Endothelial cell of umbilical vein (primary cell): ENCODE data around the gene ACER1. TPM values are rescaled to one million over a fixed set of nuclear protein-coding genes. Genes with fewer than 3 reads are reported as not detected.

Experiments used
- BruUV-seq: library from RNA; stranded (reverse); fragments of 400-500 nt; replicated peaks from 2 replicates; lab custom pipeline; 2021; lab: Mats Ljungman, UMichigan
- CTCF ChIA-PET: fragments of 300-600, 350-600 bp; sonication (Branson Sonifier 250); formaldehyde crosslinking; loops from one replicate; lab custom pipeline; 2021; ENCODE audit warnings: antibody characterized with exemption, inconsistent platforms; lab: Charles Lee
- POLR2A ChIA-PET: fragments of 300-600, 350-600 bp; sonication (Branson Sonifier 250); formaldehyde crosslinking; loops from one replicate; lab custom pipeline; 2021; ENCODE audit warnings: antibody characterized with exemption, inconsistent platforms; lab: Charles Lee
- DNase-seq: peaks from one replicate; pipeline ENCODE4 v3.0.0-alpha.2; 2011; ENCODE audit warnings: low read depth, low spot score
- FAIRE-seq: peaks from 2 replicates; lab custom pipeline; 2011; peaks lifted over from hg19 to GRCh38; lab: Jason Lieb, UNC
- H2AFZ ChIP-seq: 2 replicates; pipeline ENCODE4 v1.6.0; 2012; ENCODE audit warnings: low read depth, low read length, control low read depth, inconsistent platforms
- H3K27ac ChIP-seq: 2 replicates; pipeline ENCODE4 v1.5.1; 2011; ENCODE audit warnings: low read depth, mild to moderate bottlenecking, control low read depth, low read length, moderate library complexity; ENCODE audit not compliant: insufficient read depth
- H3K27me3 ChIP-seq, 2 experiments: 2 replicates each; pipeline versions ENCODE4 v1.6.0 to v1.6.1; 2011; ENCODE audit warnings: low read length in 2 of 2, mixed read lengths in 1 of 2; ENCODE audit not compliant: control insufficient read depth in 2 of 2, insufficient read depth in 2 of 2
- H3K36me3 ChIP-seq, 2 experiments: 2 replicates in 1 of 2; 3 replicates in 1 of 2; pipeline ENCODE4 v1.5.1; 2011; ENCODE audit warnings: low read length in 2 of 2, mild to moderate bottlenecking in 1 of 2, moderate library complexity in 1 of 2; ENCODE audit not compliant: control insufficient read depth in 2 of 2, insufficient read depth in 2 of 2; ENCODE audit errors: extremely low read depth in 1 of 2
- H3K4me1 ChIP-seq: 3 replicates; pipeline ENCODE4 v1.5.1; 2011; ENCODE audit warnings: mild to moderate bottlenecking, low read length; ENCODE audit not compliant: control insufficient read depth, insufficient read depth; ENCODE audit errors: extremely low read depth
- H3K4me2 ChIP-seq: 2 replicates; pipeline ENCODE4 v1.6.1; 2011; ENCODE audit warnings: low read length, control low read depth, mixed read lengths; ENCODE audit not compliant: insufficient read depth
- H3K4me3 ChIP-seq, 3 experiments: fragments of 200-600 bp in 1 of 3; sonication (generic), shearing (Covaris generic) in 1 of 3; replicated peaks in 1 of 3; 2 replicates each; pipeline ENCODE4 v1.5.1; 2011 to 2016; ENCODE audit warnings: control low read depth in 3 of 3, low read length in 3 of 3, mild to moderate bottlenecking in 2 of 3, inconsistent platforms in 1 of 3, low read depth in 1 of 3, moderate library complexity in 1 of 3; ENCODE audit not compliant: insufficient read depth in 1 of 3
- H3K79me2 ChIP-seq: 2 replicates; pipeline ENCODE4 v1.6.0; 2012; ENCODE audit warnings: low read length, inconsistent platforms; ENCODE audit not compliant: control insufficient read depth, insufficient read depth
- H3K9ac ChIP-seq: replicated peaks from 2 replicates; pipeline ENCODE3; 2011; ENCODE audit warnings: low read length, control low read depth; ENCODE audit not compliant: insufficient read depth; ENCODE audit errors: extremely low read depth
- H3K9me1 ChIP-seq: replicated peaks from 3 replicates; pipeline ENCODE4 v1.6.0; 2011; ENCODE audit warnings: mild to moderate bottlenecking, low read length; ENCODE audit not compliant: control insufficient read depth, insufficient read depth; ENCODE audit errors: extremely low read depth
- H3K9me3 ChIP-seq: replicated peaks from 2 replicates; pipeline ENCODE4 v1.5.1; 2012; ENCODE audit warnings: low read length, inconsistent platforms; ENCODE audit not compliant: control insufficient read depth, insufficient read depth
- H4K20me1 ChIP-seq: replicated peaks from 2 replicates; pipeline ENCODE3; 2011; ENCODE audit warnings: mild to moderate bottlenecking, low read length; ENCODE audit not compliant: control insufficient read depth, insufficient read depth; ENCODE audit errors: extremely low read depth
- EZH2 ChIP-seq: IDR thresholded peaks from 2 replicates; pipeline ENCODE4 v1.6.1; 2012; ENCODE audit warnings: borderline replicate concordance, low read depth, mild to moderate bottlenecking, moderate library complexity, low read length, inconsistent platforms; ENCODE audit not compliant: severe bottlenecking
- FOS ChIP-seq: IDR thresholded peaks from 2 replicates; pipeline ENCODE4 v1.6.1; 2011; ENCODE audit warnings: mild to moderate bottlenecking, low read length, moderate library complexity, borderline replicate concordance; ENCODE audit not compliant: insufficient read depth
- GATA2 ChIP-seq: IDR thresholded peaks from 2 replicates; pipeline ENCODE4 v1.7.0; 2011; ENCODE audit warnings: low read depth, mild to moderate bottlenecking, moderate library complexity, mixed read lengths, low read length; ENCODE audit not compliant: insufficient read length, insufficient read depth
- JUN ChIP-seq: IDR thresholded peaks from 2 replicates; pipeline ENCODE4 v1.6.1; 2011; ENCODE audit warnings: borderline replicate concordance, low read depth; ENCODE audit not compliant: insufficient read length, insufficient read depth
- MYC ChIP-seq: IDR thresholded peaks from one replicate; pipeline ENCODE4 v1.6.1; 2011; ENCODE audit warnings: mild to moderate bottlenecking, low read depth, low read length
- POLR2A ChIP-seq: IDR thresholded peaks from 2 replicates; pipeline ENCODE4 v1.6.1; 2012; ENCODE audit warnings: low read depth, mild to moderate bottlenecking, control low read depth, low read length
- POLR2AphosphoS5 ChIP-seq: IDR thresholded peaks from 2 replicates; pipeline ENCODE4 v1.6.1; 2012; ENCODE audit warnings: low read depth, mild to moderate bottlenecking, control low read depth, low read length, moderate library complexity; ENCODE audit not compliant: insufficient read depth
- dilution Hi-C: fragments of 300-500 bp; cut with MboI; formaldehyde crosslinking; loops from one replicate; pipeline ENCODE4 v1.15.0; 2019; ENCODE audit warnings: low sequenced_read_pairs; ENCODE audit not compliant: extremely low pct_ligation_motif_present
- intact Hi-C: fragments of 100-400 bp; cut with micrococcal nuclease; formaldehyde crosslinking; loops from one replicate; pipeline ENCODE4 v1.10.0; 2022
- polyA plus RNA-seq, 4 experiments: library from polyadenylated mRNA; depleted of rRNA in 3 of 4; stranded (reverse) in 3 of 4; unstranded in 1 of 4; fragments of >200 nt; gene quantifications; 2 replicates each; pipeline versions ENCODE4 v1.2.1 to v1.2.3, GENCODE V29; 2011 to 2012; ENCODE audit warnings: missing spikeins in 1 of 4
- total RNA-seq: library from RNA; stranded (reverse); gene quantifications from 2 replicates; pipeline ENCODE4 v1.2.3, GENCODE V29; 2021
- TF ChIP-seq, protein P1 (sequence below): IDR thresholded peaks from 2 replicates; pipeline ENCODE4 v1.6.1; 2011; ENCODE audit not compliant: insufficient read depth, insufficient read length
- TF ChIP-seq, protein P2 (sequence below), 2 donors: IDR thresholded peaks; 1 replicate in 1 of 2; 2 replicates in 1 of 2; pipeline ENCODE4 v1.5.1; 2011; ENCODE audit warnings: low read length in 2 of 2, mild to moderate bottlenecking in 2 of 2, moderate library complexity in 2 of 2, control low read depth in 1 of 2, inconsistent platforms in 1 of 2, low read depth in 1 of 2; ENCODE audit not compliant: insufficient read depth in 1 of 2; ENCODE audit errors: extremely low read depth in 1 of 2

ACER1 gene
- total and polyA plus RNA-seq, 2 donors (not counting 3 experiments of a cell fraction or from before 2014, with no cell fraction given), result 0.04 TPM; not detected in 1

- Histone ChIP-seq H3K9me1 (no peaks in the 10 kb centered on the region), H3K4me3 (peak overlapping the region; percentile 70 to 90 (median 82)), H3K9me3 (no peaks in the 10 kb centered on the region), H3K27ac (peak overlapping the region; percentile 73), H2AFZ (no peak overlapping the region), H3K79me2 (peaks cover 50% of the 10 kb centered on the region), H3K36me3 (no peaks in the 10 kb centered on the region), H3K27me3 (no peaks in the 10 kb centered on the region), H4K20me1 (no peaks in the 10 kb centered on the region), H3K9ac (peak overlapping the region; percentile 91), H3K4me2 (peak overlapping the region; percentile 71), H3K4me1 (peaks cover 49% of the 10 kb centered on the region)
- POLR2A ChIA-PET, result interaction anchor here (1.3 kb wide), 1 partner anchor 13 kb away, joined by 3 read pairs; no protein-coding TSS in a partner anchor
- CTCF ChIA-PET, result interaction anchor here (1.2 to 1.4 kb wide), 3 partner anchors 36 to 60 kb away, joined by 3 to 12 read pairs (median 4); no protein-coding TSS in a partner anchor
- TF ChIP-seq FOS (no peak), POLR2AphosphoS5 (no peak), JUN (no peak), GATA2 (no peak), POLR2A (no peak), MYC (no peak), EZH2 (no peak)
- TF ChIP-seq, protein P1, sequence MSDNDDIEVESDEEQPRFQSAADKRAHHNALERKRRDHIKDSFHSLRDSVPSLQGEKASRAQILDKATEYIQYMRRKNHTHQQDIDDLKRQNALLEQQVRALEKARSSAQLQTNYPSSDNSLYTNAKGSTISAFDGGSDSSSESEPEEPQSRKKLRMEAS, result no peak
- TF ChIP-seq, protein P2, sequence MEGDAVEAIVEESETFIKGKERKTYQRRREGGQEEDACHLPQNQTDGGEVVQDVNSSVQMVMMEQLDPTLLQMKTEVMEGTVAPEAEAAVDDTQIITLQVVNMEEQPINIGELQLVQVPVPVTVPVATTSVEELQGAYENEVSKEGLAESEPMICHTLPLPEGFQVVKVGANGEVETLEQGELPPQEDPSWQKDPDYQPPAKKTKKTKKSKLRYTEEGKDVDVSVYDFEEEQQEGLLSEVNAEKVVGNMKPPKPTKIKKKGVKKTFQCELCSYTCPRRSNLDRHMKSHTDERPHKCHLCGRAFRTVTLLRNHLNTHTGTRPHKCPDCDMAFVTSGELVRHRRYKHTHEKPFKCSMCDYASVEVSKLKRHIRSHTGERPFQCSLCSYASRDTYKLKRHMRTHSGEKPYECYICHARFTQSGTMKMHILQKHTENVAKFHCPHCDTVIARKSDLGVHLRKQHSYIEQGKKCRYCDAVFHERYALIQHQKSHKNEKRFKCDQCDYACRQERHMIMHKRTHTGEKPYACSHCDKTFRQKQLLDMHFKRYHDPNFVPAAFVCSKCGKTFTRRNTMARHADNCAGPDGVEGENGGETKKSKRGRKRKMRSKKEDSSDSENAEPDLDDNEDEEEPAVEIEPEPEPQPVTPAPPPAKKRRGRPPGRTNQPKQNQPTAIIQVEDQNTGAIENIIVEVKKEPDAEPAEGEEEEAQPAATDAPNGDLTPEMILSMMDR (IDR thresholded peaks at IDR 0.05; ENCODE audit: extremely low read depth in 1 of 2, insufficient read depth in 1 of 2, low read depth in 1 of 2, low read length in 2 of 2), result no peak
- dilution Hi-C loops, result loop anchor here (10.0 kb wide), 1 partner anchor 54 kb away; no protein-coding TSS in a partner anchor
- intact Hi-C loops, result no loop called here
- BruUV-seq, result no TSS peak
- peak; percentile 72 for FAIRE-seq
- DNase-seq, result no peak
Observed at GRCh38 chr19:6278740-6279619, 54.4 kb downstream of the ACER1 start.
